HG03378 (cell line): Measurements from ENCODE around the gene HMCES.
A peak's percentile ranks its signal among the peaks of the same experiment; 100 is the strongest.
"Not testable (repeated sequence)": the region's sequence is repeated elsewhere in the genome, so short reads cannot be mapped to it uniquely, and the experiment has no call there.

Experiments used
- ATAC-seq: cut with Tn5 transposase; IDR thresholded peaks from one replicate; pipeline ENCODE4 v1.9.1; 2021; ENCODE audit warnings: mild to moderate bottlenecking, moderate library complexity; ENCODE audit not compliant: unreplicated experiment

HMCES gene

GRCh38 chr3:129256270-129256669 is 22.4 kb upstream of the HMCES start:
- no peak for ATAC-seq

GRCh38 chr3:129257609-129258008 is 21.1 kb upstream of the HMCES start:
- ATAC-seq: no peak

- ATAC-seq: no peak
Observed at GRCh38 chr3:129259612-129260477, 18.8 kb upstream of the HMCES start.

GRCh38 chr3:129260606-129261005 is 18.1 kb upstream of the HMCES start:
- ATAC-seq: no peak

- ATAC-seq: no peak
Observed at GRCh38 chr3:129261894-129262293, 16.8 kb upstream of the HMCES start.

- no peak for ATAC-seq
Observed at GRCh38 chr3:129263161-129263910, 15.3 kb upstream of the HMCES start.

- ATAC-seq: not testable (repeated sequence)
Observed at GRCh38 chr3:129264994-129265393, 13.7 kb upstream of the HMCES start.

- no peak for ATAC-seq
Observed at GRCh38 chr3:129266651-129267050, 12.0 kb upstream of the HMCES start.

GRCh38 chr3:129268396-129268795 is 10.3 kb upstream of the HMCES start:
- no peak for ATAC-seq

GRCh38 chr3:129271674-129272073 is 7.0 kb upstream of the HMCES start:
- no peak for ATAC-seq

- peak; percentile 85 for ATAC-seq
Observed at GRCh38 chr3:129276385-129276784, 2.3 kb upstream of the HMCES start.

- ATAC-seq: no peak
Observed at GRCh38 chr3:129277829-129278271, 820 bp upstream of the HMCES start.

- ATAC-seq: no peak
Observed at GRCh38 chr3:129278966-129279906, 566 bp downstream of the HMCES start.

- ATAC-seq: no peak
Observed at GRCh38 chr3:129280183-129280582, 1.5 kb downstream of the HMCES start.

GRCh38 chr3:129281726-129282125 is 3.1 kb downstream of the HMCES start:
- no peak for ATAC-seq

- peak; percentile 87 for ATAC-seq
Observed at GRCh38 chr3:129282727-129283327, 4.2 kb downstream of the HMCES start.

- ATAC-seq: no peak
Observed at GRCh38 chr3:129286081-129286480, 7.4 kb downstream of the HMCES start.

- no peak for ATAC-seq
Observed at GRCh38 chr3:129288446-129288845, 9.8 kb downstream of the HMCES start.

- no peak for ATAC-seq
Observed at GRCh38 chr3:129289201-129289921, 10.7 kb downstream of the HMCES start.
